ENCODE results near the gene TXNDC5. TPM values are rescaled to one million over a fixed set of nuclear protein-coding genes. Genes with fewer than 3 reads are reported as not detected.

TXNDC5 gene
- total RNA-seq, 1 donor from 2014 or later: 48.2 TPM

DNA sequence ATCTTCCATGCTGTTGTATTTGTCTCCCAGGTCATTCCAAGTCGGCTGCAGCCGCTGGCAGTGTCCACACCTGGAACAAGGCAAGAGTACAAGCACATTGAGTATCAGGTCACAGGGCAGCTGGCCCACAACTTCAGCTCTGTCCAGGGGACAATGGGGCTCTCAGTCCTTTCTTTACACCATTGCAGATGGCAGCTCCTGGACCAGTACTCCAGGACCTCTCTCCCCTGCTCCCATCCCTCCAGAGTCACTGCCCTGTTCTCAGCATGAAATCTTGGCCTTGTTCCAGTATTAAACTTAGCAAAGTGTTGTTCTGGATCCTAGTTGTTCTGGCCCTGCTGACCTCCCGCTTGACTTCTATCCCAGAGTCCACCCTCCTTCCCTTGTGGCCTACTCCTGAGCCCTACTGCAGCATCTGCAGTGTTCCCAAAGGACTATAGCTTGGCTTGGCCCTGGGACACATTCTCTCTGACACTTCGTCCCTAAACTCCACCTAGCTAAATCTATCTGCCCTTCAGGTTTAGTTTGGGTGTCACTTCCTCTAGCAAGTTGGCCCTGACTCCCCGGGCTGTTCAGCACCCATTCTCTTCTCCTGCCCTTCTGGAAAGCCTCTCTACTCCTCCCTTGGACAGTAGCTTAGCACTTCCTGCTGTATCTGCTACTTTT is 5.8 kb downstream of the TXNDC5 start:
- Histone ChIP-seq H3K27ac (replicated peaks) (peak overlapping the region; percentile 53), H3K27me3 (ENCODE audit: low read depth) (no peaks in the 10 kb centered on the region), H3K4me3 (no peak overlapping the region), H3K36me3 (peaks cover 49% of the 10 kb centered on the region), H3K9me3 (replicated peaks) (no peaks in the 10 kb centered on the region), H3K4me1 (peaks cover 70% of the 10 kb centered on the region)
- no peak for TF ChIP-seq CTCF (IDR thresholded peaks at IDR 0.05; ENCODE audit: borderline replicate concordance)
- DNase-seq: no peak
- intact Hi-C loops (cut with micrococcal nuclease): no loop called here

DNA sequence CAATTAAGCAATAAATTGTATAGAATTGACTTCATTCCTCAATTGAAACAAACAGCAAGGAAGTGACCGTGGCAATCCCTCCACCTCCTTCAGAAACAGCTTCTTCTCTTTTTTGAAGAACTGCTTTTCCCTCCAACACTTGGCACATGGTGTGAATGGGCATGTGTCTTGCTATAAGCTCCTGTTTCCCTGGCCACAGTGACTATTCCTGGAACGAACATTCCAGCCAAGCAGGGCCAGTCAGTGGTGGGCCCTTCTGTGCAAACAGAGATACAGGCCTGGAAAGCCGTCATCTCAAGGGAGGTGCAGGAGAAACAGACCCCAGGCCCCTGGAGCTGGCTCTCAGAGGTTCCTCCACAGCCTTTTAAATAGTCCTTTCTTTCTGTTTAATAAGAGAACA is 6.9 kb downstream of the TXNDC5 start:
- H3K27ac ChIP-seq (replicated peaks): no peak overlapping the region
- no peak for DNase-seq
- H3K9me3 ChIP-seq (replicated peaks): no peaks in the 10 kb centered on the region
- no peaks in the 10 kb centered on the region for H3K27me3 ChIP-seq (ENCODE audit: low read depth)
- H3K36me3 ChIP-seq: peaks cover 60% of the 10 kb centered on the region
- peaks cover 59% of the 10 kb centered on the region for H3K4me1 ChIP-seq
- no peak overlapping the region for H3K4me3 ChIP-seq
- TF ChIP-seq CTCF (IDR thresholded peaks at IDR 0.05; ENCODE audit: borderline replicate concordance): no peak
- intact Hi-C loops (cut with micrococcal nuclease): no loop called here

- Histone ChIP-seq H3K4me3 (no peak overlapping the region), H3K9me3 (replicated peaks) (no peaks in the 10 kb centered on the region), H3K27me3 (ENCODE audit: low read depth) (no peaks in the 10 kb centered on the region), H3K4me1 (peaks cover 53% of the 10 kb centered on the region), H3K36me3 (peaks cover 68% of the 10 kb centered on the region), H3K27ac (replicated peaks) (no peak overlapping the region)
- TF ChIP-seq CTCF (IDR thresholded peaks at IDR 0.05; ENCODE audit: borderline replicate concordance): no peak
- no peak for DNase-seq
- intact Hi-C loops (cut with micrococcal nuclease): no loop called here
These were observed 7.7 kb downstream of the TXNDC5 start for GRCh38 chr6:7902867-7903266.

DNA sequence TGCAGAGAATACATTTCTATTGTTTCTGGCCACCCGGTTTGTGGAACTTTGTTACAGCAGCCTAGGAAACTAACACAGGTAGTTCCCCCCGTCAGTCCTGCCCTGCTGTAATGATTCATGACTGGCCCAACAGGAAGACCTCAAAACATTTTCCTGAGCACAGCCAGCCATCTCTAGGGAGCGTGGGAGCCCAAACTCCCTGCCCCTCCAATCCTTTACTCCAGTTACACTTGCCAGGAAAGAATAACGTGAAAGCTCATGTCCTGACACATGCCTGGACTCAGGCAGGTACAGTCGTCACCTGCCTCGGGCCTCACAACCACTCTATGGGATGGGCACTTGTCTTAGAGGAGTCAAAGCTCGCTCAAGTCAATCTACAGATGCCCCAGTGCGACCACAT is 8.4 kb downstream of the TXNDC5 start:
- DNase-seq: no peak
- no peaks in the 10 kb centered on the region for H3K9me3 ChIP-seq (replicated peaks)
- intact Hi-C loops (cut with micrococcal nuclease): no loop called here
- H3K36me3 ChIP-seq: peaks cover 74% of the 10 kb centered on the region
- H3K4me3 ChIP-seq: no peak overlapping the region
- TF ChIP-seq CTCF (IDR thresholded peaks at IDR 0.05; ENCODE audit: borderline replicate concordance): no peak
- peaks cover 46% of the 10 kb centered on the region for H3K4me1 ChIP-seq
- no peak overlapping the region for H3K27ac ChIP-seq (replicated peaks)
- no peaks in the 10 kb centered on the region for H3K27me3 ChIP-seq (ENCODE audit: low read depth)

DNA sequence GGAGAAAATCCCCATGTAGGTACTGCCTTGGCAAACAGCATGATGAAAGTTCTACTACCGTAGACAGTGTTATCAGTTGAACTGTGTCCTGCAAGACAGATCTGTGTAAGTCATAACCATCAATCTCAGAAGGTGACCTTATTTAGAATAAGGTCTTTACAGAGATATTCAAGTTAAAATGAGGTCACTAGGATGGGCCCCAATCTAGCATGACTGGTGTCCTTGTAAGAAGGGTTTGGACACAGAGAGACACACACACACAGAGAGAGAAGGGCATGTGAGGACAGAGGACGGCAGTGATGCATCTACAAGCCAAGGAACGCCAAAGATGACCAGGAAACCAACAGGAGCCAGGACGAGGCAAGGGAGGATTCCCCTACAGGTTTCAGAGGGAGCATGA is 8.8 kb downstream of the TXNDC5 start:
- Histone ChIP-seq H3K4me1 (peaks cover 46% of the 10 kb centered on the region), H3K4me3 (no peak overlapping the region), H3K27ac (replicated peaks) (no peak overlapping the region), H3K27me3 (ENCODE audit: low read depth) (no peaks in the 10 kb centered on the region), H3K9me3 (replicated peaks) (no peaks in the 10 kb centered on the region), H3K36me3 (peaks cover 75% of the 10 kb centered on the region)
- DNase-seq: no peak
- no peak for TF ChIP-seq CTCF (IDR thresholded peaks at IDR 0.05; ENCODE audit: borderline replicate concordance)
- intact Hi-C loops (cut with micrococcal nuclease): no loop called here

Measured in left ventricle myocardium inferior (tissue), 1 donor.